ENCODE data around the gene RPL38. TPM values are rescaled to one million over a fixed set of nuclear protein-coding genes. Genes with fewer than 3 reads are reported as not detected.

RPL38 gene
- total and polyA plus RNA-seq, 2 experiments from 2014 or later = 286 to 5,312 TPM

DNA sequence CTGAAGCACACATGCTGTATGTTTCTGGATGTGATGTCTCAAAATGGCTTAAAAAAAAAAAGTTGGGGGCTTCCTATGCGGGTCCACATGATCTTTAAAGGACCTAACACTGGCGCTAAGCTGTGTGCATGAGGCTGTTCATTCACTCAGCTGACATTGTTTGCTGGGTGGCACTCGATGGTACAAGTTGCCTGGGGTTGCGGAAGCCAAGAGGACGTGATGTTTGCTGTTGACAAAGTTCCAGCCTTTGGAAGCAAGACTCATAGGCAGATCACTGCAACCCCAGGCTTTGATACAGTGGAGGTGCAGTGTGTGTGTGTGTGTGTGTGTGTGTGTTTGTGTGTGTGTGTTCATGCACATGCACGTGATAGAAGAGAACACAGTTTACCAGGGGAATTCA is 41.1 kb downstream of the RPL38 start (continued):
- TF ChIP-seq, protein P1, sequence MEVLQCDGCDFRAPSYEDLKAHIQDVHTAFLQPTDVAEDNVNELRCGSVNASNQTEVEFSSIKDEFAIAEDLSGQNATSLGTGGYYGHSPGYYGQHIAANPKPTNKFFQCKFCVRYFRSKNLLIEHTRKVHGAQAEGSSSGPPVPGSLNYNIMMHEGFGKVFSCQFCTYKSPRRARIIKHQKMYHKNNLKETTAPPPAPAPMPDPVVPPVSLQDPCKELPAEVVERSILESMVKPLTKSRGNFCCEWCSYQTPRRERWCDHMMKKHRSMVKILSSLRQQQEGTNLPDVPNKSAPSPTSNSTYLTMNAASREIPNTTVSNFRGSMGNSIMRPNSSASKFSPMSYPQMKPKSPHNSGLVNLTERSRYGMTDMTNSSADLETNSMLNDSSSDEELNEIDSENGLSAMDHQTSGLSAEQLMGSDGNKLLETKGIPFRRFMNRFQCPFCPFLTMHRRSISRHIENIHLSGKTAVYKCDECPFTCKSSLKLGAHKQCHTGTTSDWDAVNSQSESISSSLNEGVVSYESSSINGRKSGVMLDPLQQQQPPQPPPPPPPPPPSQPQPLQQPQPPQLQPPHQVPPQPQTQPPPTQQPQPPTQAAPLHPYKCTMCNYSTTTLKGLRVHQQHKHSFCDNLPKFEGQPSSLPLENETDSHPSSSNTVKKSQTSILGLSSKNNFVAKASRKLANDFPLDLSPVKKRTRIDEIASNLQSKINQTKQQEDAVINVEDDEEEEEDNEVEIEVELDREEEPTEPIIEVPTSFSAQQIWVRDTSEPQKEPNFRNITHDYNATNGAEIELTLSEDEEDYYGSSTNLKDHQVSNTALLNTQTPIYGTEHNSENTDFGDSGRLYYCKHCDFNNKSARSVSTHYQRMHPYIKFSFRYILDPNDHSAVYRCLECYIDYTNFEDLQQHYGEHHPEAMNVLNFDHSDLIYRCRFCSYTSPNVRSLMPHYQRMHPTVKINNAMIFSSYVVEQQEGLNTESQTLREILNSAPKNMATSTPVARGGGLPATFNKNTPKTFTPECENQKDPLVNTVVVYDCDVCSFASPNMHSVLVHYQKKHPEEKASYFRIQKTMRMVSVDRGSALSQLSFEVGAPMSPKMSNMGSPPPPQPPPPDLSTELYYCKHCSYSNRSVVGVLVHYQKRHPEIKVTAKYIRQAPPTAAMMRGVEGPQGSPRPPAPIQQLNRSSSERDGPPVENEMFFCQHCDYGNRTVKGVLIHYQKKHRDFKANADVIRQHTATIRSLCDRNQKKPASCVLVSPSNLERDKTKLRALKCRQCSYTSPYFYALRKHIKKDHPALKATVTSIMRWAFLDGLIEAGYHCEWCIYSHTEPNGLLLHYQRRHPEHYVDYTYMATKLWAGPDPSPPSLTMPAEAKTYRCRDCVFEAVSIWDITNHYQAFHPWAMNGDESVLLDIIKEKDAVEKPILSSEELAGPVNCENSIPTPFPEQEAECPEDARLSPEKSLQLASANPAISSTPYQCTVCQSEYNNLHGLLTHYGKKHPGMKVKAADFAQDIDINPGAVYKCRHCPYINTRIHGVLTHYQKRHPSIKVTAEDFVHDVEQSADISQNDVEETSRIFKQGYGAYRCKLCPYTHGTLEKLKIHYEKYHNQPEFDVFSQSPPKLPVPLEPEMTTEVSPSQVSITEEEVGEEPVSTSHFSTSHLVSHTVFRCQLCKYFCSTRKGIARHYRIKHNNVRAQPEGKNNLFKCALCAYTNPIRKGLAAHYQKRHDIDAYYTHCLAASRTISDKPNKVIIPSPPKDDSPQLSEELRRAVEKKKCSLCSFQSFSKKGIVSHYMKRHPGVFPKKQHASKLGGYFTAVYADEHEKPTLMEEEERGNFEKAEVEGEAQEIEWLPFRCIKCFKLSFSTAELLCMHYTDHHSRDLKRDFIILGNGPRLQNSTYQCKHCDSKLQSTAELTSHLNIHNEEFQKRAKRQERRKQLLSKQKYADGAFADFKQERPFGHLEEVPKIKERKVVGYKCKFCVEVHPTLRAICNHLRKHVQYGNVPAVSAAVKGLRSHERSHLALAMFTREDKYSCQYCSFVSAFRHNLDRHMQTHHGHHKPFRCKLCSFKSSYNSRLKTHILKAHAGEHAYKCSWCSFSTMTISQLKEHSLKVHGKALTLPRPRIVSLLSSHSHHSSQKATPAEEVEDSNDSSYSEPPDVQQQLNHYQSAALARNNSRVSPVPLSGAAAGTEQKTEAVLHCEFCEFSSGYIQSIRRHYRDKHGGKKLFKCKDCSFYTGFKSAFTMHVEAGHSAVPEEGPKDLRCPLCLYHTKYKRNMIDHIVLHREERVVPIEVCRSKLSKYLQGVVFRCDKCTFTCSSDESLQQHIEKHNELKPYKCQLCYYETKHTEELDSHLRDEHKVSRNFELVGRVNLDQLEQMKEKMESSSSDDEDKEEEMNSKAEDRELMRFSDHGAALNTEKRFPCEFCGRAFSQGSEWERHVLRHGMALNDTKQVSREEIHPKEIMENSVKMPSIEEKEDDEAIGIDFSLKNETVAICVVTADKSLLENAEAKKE (CRISPR knock-in tag; IDR thresholded peaks at IDR 0.05) = no peak
- TF ChIP-seq POLR2AphosphoS5 (IDR thresholded peaks at IDR 0.05; ENCODE audit: low read depth) = no peak
- no peak for TF ChIP-seq EZH2phosphoT487 (IDR thresholded peaks at IDR 0.05; ENCODE audit: unreplicated experiment)
- no peak for TF ChIP-seq ZNF331 (CRISPR knock-in tag; IDR thresholded peaks at IDR 0.05; ENCODE audit: low read depth)
- TF ChIP-seq CREB1 (CRISPR knock-in tag; IDR thresholded peaks at IDR 0.05; ENCODE audit: low read depth) = no peak
- TF ChIP-seq, protein P2, sequence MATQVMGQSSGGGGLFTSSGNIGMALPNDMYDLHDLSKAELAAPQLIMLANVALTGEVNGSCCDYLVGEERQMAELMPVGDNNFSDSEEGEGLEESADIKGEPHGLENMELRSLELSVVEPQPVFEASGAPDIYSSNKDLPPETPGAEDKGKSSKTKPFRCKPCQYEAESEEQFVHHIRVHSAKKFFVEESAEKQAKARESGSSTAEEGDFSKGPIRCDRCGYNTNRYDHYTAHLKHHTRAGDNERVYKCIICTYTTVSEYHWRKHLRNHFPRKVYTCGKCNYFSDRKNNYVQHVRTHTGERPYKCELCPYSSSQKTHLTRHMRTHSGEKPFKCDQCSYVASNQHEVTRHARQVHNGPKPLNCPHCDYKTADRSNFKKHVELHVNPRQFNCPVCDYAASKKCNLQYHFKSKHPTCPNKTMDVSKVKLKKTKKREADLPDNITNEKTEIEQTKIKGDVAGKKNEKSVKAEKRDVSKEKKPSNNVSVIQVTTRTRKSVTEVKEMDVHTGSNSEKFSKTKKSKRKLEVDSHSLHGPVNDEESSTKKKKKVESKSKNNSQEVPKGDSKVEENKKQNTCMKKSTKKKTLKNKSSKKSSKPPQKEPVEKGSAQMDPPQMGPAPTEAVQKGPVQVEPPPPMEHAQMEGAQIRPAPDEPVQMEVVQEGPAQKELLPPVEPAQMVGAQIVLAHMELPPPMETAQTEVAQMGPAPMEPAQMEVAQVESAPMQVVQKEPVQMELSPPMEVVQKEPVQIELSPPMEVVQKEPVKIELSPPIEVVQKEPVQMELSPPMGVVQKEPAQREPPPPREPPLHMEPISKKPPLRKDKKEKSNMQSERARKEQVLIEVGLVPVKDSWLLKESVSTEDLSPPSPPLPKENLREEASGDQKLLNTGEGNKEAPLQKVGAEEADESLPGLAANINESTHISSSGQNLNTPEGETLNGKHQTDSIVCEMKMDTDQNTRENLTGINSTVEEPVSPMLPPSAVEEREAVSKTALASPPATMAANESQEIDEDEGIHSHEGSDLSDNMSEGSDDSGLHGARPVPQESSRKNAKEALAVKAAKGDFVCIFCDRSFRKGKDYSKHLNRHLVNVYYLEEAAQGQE (IDR thresholded peaks at IDR 0.05; ENCODE audit: unreplicated experiment) = no peak

Measured in GM23338 (cell line).